ENCODE data around the gene CFAP99. TPM values are rescaled to one million over a fixed set of nuclear protein-coding genes. Genes with fewer than 3 reads are reported as not detected.

The CFAP99 gene
- polyA plus RNA-seq, 3 donors: 0.15 to 0.27 TPM; not detected in 1

- Mint-ChIP-seq H3K4me3 (no peak overlapping the region), H3K9me3 (peaks cover 0 to 2% (median 1%) of the 10 kb centered on the region in 7 donors), H3K27me3 (ENCODE audit: low read depth in 3 of 3) (peaks cover 21 to 24% (median 22%) of the 10 kb centered on the region in 3 donors), H3K27ac (no peak overlapping the region), H3K36me3 (no peaks in the 10 kb centered on the region), H3K4me1 (peaks cover 19% of the 10 kb centered on the region)
- TF ChIP-seq, protein P1, sequence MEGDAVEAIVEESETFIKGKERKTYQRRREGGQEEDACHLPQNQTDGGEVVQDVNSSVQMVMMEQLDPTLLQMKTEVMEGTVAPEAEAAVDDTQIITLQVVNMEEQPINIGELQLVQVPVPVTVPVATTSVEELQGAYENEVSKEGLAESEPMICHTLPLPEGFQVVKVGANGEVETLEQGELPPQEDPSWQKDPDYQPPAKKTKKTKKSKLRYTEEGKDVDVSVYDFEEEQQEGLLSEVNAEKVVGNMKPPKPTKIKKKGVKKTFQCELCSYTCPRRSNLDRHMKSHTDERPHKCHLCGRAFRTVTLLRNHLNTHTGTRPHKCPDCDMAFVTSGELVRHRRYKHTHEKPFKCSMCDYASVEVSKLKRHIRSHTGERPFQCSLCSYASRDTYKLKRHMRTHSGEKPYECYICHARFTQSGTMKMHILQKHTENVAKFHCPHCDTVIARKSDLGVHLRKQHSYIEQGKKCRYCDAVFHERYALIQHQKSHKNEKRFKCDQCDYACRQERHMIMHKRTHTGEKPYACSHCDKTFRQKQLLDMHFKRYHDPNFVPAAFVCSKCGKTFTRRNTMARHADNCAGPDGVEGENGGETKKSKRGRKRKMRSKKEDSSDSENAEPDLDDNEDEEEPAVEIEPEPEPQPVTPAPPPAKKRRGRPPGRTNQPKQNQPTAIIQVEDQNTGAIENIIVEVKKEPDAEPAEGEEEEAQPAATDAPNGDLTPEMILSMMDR (IDR thresholded peaks at IDR 0.05): no peak
- Histone ChIP-seq H3K4me3 (replicated peaks in 1 of 3; ENCODE audit: low read depth in 2 of 3, low read length in 3 of 3) (no peak overlapping the region), H3K79me2 (ENCODE audit: insufficient read depth, low read length) (no peaks in the 10 kb centered on the region), H3K27me3 (ENCODE audit: control insufficient read depth in 2 of 2, insufficient read depth in 2 of 2, low read length in 2 of 2) (peaks cover 0 to 12% of the 10 kb centered on the region in 2 donors), H3K9ac (ENCODE audit: insufficient read depth, low read length, poor library complexity, severe bottlenecking) (no peak overlapping the region), H3K36me3 (replicated peaks in 1 of 2; ENCODE audit: control insufficient read depth in 1 of 2, insufficient read depth in 2 of 2, low read length in 2 of 2) (no peaks in the 10 kb centered on the region), H4K20me1 (ENCODE audit: insufficient read depth, low read length) (no peaks in the 10 kb centered on the region), H3K4me2 (replicated peaks; ENCODE audit: extremely low read depth, low read length, poor library complexity, severe bottlenecking) (no peak overlapping the region), H3K4me1 (ENCODE audit: control insufficient read depth in 1 of 2, insufficient read depth in 2 of 2, low read length in 2 of 2) (peaks cover 15 to 18% of the 10 kb centered on the region in 2 donors), H3K27ac (ENCODE audit: low read depth in 1 of 2, low read length in 2 of 2) (no peak overlapping the region), H2AFZ (ENCODE audit: insufficient read depth, low read depth, low read length, poor library complexity, severe bottlenecking) (no peak overlapping the region), H3K9me3 (replicated peaks in 1 of 2; ENCODE audit: control insufficient read depth in 1 of 2, insufficient read depth in 1 of 2, low read length in 2 of 2) (no peaks in the 10 kb centered on the region)
- no peak for DNase-seq
- intact Hi-C loops (cut with micrococcal nuclease): loop anchor here (5.0 kb wide), 2 partner anchors 39 to 181 kb away; partner anchors contain the start of genes HAUS3 (in 1 of the 2) and POLN (in 1 of the 2)
- 98% methylated on average over 4 of the region's 10 CpGs for WGBS (ENCODE audit: insufficient coverage)
Measured at GRCh38 chr4:2423695-2424094, 4.9 kb downstream of the CFAP99 start.

DNA sequence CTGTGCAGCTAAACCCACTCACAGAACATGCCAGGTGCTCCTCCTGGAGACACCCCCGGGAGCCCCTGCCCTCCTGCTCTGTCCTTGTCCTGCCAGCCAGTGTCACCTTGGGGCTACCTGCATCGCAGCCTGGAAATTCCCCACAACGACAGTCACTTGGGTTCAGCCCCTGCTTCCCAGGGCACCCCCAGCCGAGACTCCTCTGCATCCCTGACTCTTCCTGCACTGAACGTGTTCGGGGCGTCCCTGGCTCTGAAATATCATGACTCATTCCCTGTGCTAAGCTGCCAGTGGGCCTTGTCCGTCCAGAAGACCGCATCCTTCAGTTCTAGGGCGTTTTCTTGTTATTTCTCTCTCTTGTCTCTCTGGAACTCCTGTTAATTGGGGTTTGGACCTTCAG, 5.8 kb downstream of the CFAP99 start:
- Mint-ChIP-seq H3K36me3 (no peaks in the 10 kb centered on the region), H3K9me3 (peaks cover 0 to 9% (median 2%) of the 10 kb centered on the region in 7 donors), H3K4me3 (no peak overlapping the region), H3K4me1 (peaks cover 13% of the 10 kb centered on the region), H3K27me3 (ENCODE audit: low read depth in 3 of 3) (peaks cover 18 to 20% (median 19%) of the 10 kb centered on the region in 3 donors), H3K27ac (no peak overlapping the region)
- H3K36me3 ChIP-seq (replicated peaks in 1 of 2; ENCODE audit: control insufficient read depth in 1 of 2, insufficient read depth in 2 of 2, low read length in 2 of 2): no peaks in the 10 kb centered on the region
- H3K79me2 ChIP-seq (ENCODE audit: insufficient read depth, low read length): no peaks in the 10 kb centered on the region
- H3K27ac ChIP-seq (ENCODE audit: low read depth in 1 of 2, low read length in 2 of 2): no peak overlapping the region
- no peak overlapping the region for H3K9ac ChIP-seq (ENCODE audit: insufficient read depth, low read length, poor library complexity, severe bottlenecking)
- intact Hi-C loops (cut with micrococcal nuclease): loop anchor here (5.0 kb wide), 2 partner anchors 38 to 182 kb away; partner anchors contain the start of genes HAUS3 (in 1 of the 2) and POLN (in 1 of the 2)
- H3K9me3 ChIP-seq (replicated peaks in 1 of 2; ENCODE audit: control insufficient read depth in 1 of 2, insufficient read depth in 1 of 2, low read length in 2 of 2): peaks cover 0 to 3% of the 10 kb centered on the region in 2 donors
- H4K20me1 ChIP-seq (ENCODE audit: insufficient read depth, low read length): no peaks in the 10 kb centered on the region
- H3K4me2 ChIP-seq (replicated peaks; ENCODE audit: extremely low read depth, low read length, poor library complexity, severe bottlenecking): no peak overlapping the region
- peaks cover 8 to 9% of the 10 kb centered on the region in 2 donors for H3K4me1 ChIP-seq (ENCODE audit: control insufficient read depth in 1 of 2, insufficient read depth in 2 of 2, low read length in 2 of 2)
- no peak for DNase-seq
- no peak overlapping the region for H3K4me3 ChIP-seq (replicated peaks in 1 of 3; ENCODE audit: low read depth in 2 of 3, low read length in 3 of 3)
- peaks cover 0 to 7% of the 10 kb centered on the region in 2 donors for H3K27me3 ChIP-seq (ENCODE audit: control insufficient read depth in 2 of 2, insufficient read depth in 2 of 2, low read length in 2 of 2)
- H2AFZ ChIP-seq (ENCODE audit: insufficient read depth, low read depth, low read length, poor library complexity, severe bottlenecking): no peak overlapping the region
- TF ChIP-seq, protein P1 (IDR thresholded peaks at IDR 0.05): no peak
- WGBS (ENCODE audit: insufficient coverage): 92% methylated on average over 6 of the region's 10 CpGs
